HEK293 (cell line): Measurements from ENCODE around the gene PTCSC3.

Source experiments
- CTCF ChIA-PET: fragments of 350-600 bp; formaldehyde crosslinking; extraction: SDS; loops from one replicate; lab custom pipeline; 2021; ENCODE audit warnings: antibody characterized with exemption; lab: Yijun Ruan, JAX
- POLR2A ChIA-PET: fragments of 300-600 bp; formaldehyde crosslinking; extraction: SDS; loops from one replicate; lab custom pipeline; 2020; ENCODE audit warnings: antibody characterized with exemption, inconsistent platforms; lab: Yijun Ruan, JAX
- H3K27ac ChIP-seq: fragments of 200-500 bp; sonication (Bioruptor generic); 2 replicates; pipeline ENCODE4 v1.5.1; 2014; ENCODE audit warnings: low read depth, low read length, control low read depth, inconsistent platforms; ENCODE audit errors: extremely low read depth
- H3K36me3 ChIP-seq, 2 experiments: fragments of 200-500 bp in 1 of 2; sonication (Bioruptor generic) in 1 of 2; 1 replicate in 1 of 2; 2 replicates in 1 of 2; pipeline ENCODE4 v1.5.1; 2014 to 2017; ENCODE audit warnings: inconsistent platforms in 2 of 2, low read length in 2 of 2; ENCODE audit not compliant: control insufficient read depth in 2 of 2, insufficient read depth in 1 of 2
- H3K4me1 ChIP-seq: fragments of 200-500 bp; sonication (Bioruptor generic); 2 replicates; pipeline ENCODE4 v1.5.1; 2014; ENCODE audit warnings: mild to moderate bottlenecking, low read length, inconsistent platforms; ENCODE audit not compliant: control insufficient read depth, insufficient read depth
- H3K4me3 ChIP-seq: 2 replicates; pipeline ENCODE4 v1.5.1; 2011; ENCODE audit warnings: low read depth, mild to moderate bottlenecking, control low read depth, low read length, moderate library complexity
- H3K9me3 ChIP-seq: fragments of 200-500 bp; sonication (Bioruptor generic); 2 replicates; pipeline ENCODE4 v1.5.1; 2014; ENCODE audit warnings: low read depth, low read length, inconsistent platforms; ENCODE audit not compliant: control insufficient read depth, insufficient read depth
- BCL11A ChIP-seq: fragments of 450-650 bp; formaldehyde crosslinking; IDR thresholded peaks from 2 replicates; pipeline ENCODE4 v1.5.1; 2016; ENCODE audit warnings: low read depth, missing biosample characterization, missing genetic modification characterization
- EGR2 ChIP-seq: fragments of 450-650 bp; formaldehyde crosslinking; IDR thresholded peaks from 2 replicates; pipeline ENCODE4 v1.5.1; 2016; ENCODE audit warnings: low read depth, missing biosample characterization, missing genetic modification characterization
- INSM2 ChIP-seq: fragments of 450-650 bp; formaldehyde crosslinking; IDR thresholded peaks from 2 replicates; pipeline ENCODE4 v1.5.1; 2016; ENCODE audit warnings: missing biosample characterization, missing genetic modification characterization
- SP7 ChIP-seq: fragments of 450-650 bp; formaldehyde crosslinking; IDR thresholded peaks from 2 replicates; pipeline ENCODE4 v1.5.1; 2016; ENCODE audit warnings: missing biosample characterization, missing genetic modification characterization
- ZBTB48 ChIP-seq: fragments of 450-650 bp; formaldehyde crosslinking; IDR thresholded peaks from 2 replicates; pipeline ENCODE4 v1.5.1; 2016; ENCODE audit warnings: missing biosample characterization, missing genetic modification characterization
- ZFHX2 ChIP-seq: fragments of 450-650 bp; formaldehyde crosslinking; conservative IDR thresholded peaks from 2 replicates; pipeline ENCODE4 v1.5.1; 2016; ENCODE audit warnings: missing biosample characterization, missing genetic modification characterization
- ZNF114 ChIP-seq: fragments of 450-650 bp; formaldehyde crosslinking; IDR thresholded peaks from 2 replicates; pipeline ENCODE4 v1.5.0; 2017; ENCODE audit warnings: missing biosample characterization, missing genetic modification characterization
- ZNF146 ChIP-seq: fragments of 450-650 bp; formaldehyde crosslinking; IDR thresholded peaks from 2 replicates; pipeline ENCODE4 v1.5.1; 2016; ENCODE audit warnings: missing biosample characterization, missing genetic modification characterization
- ZNF157 ChIP-seq: fragments of 450-650 bp; formaldehyde crosslinking; IDR thresholded peaks from 2 replicates; pipeline ENCODE4 v1.5.1; 2016; ENCODE audit warnings: missing biosample characterization, missing genetic modification characterization
- ZNF239 ChIP-seq: fragments of 450-650 bp; formaldehyde crosslinking; IDR thresholded peaks from 2 replicates; pipeline ENCODE4 v1.5.1; 2016; ENCODE audit warnings: missing biosample characterization, missing genetic modification characterization
- ZNF248 ChIP-seq: fragments of 450-650 bp; formaldehyde crosslinking; IDR thresholded peaks from 2 replicates; pipeline ENCODE4 v1.5.1; 2017; ENCODE audit warnings: missing biosample characterization, missing genetic modification characterization
- ZNF266 ChIP-seq: fragments of 450-650 bp; formaldehyde crosslinking; IDR thresholded peaks from 2 replicates; pipeline ENCODE4 v1.5.1; 2016; ENCODE audit warnings: missing biosample characterization, missing genetic modification characterization, low read depth
- ZNF274 ChIP-seq, 2 experiments: fragments of 200-500 bp in 1 of 2; fragments of 450-650 bp in 1 of 2; sonication (Bioruptor generic) in 1 of 2; formaldehyde crosslinking in 1 of 2; IDR thresholded peaks; 2 replicates each; pipeline versions ENCODE4 v1.5.1 to v1.6.1; 2014 to 2016; ENCODE audit warnings: borderline replicate concordance in 1 of 2, inconsistent platforms in 1 of 2, low read length in 1 of 2, missing biosample characterization in 1 of 2, missing genetic modification characterization in 1 of 2
- ZNF341 ChIP-seq: fragments of 450-650 bp; formaldehyde crosslinking; IDR thresholded peaks from 2 replicates; pipeline ENCODE4; 2016; ENCODE audit warnings: low read depth, missing biosample characterization, missing genetic modification characterization
- ZNF394 ChIP-seq: fragments of 450-650 bp; formaldehyde crosslinking; IDR thresholded peaks from 2 replicates; pipeline ENCODE4 v1.5.1; 2016; ENCODE audit warnings: missing biosample characterization, missing genetic modification characterization, mild to moderate bottlenecking, moderate library complexity, borderline replicate concordance
- ZNF558 ChIP-seq: fragments of 450-650 bp; formaldehyde crosslinking; IDR thresholded peaks from 2 replicates; pipeline ENCODE4 v1.5.1; 2016; ENCODE audit warnings: missing biosample characterization, missing genetic modification characterization
- ZNF660 ChIP-seq: fragments of 450-650 bp; IDR thresholded peaks from 2 replicates; pipeline ENCODE4 v1.5.1; 2018; ENCODE audit warnings: missing biosample characterization, mild to moderate bottlenecking, missing genetic modification characterization
- ZNF785 ChIP-seq: fragments of 450-650 bp; formaldehyde crosslinking; IDR thresholded peaks from 2 replicates; pipeline ENCODE4 v1.5.1; 2016; ENCODE audit warnings: missing biosample characterization, missing genetic modification characterization
- ZSCAN18 ChIP-seq: fragments of 450-650 bp; formaldehyde crosslinking; IDR thresholded peaks from 2 replicates; pipeline ENCODE4 v1.5.1; 2016; ENCODE audit warnings: missing biosample characterization, missing genetic modification characterization
- TF ChIP-seq, protein P1 (sequence below): fragments of 450-650 bp; formaldehyde crosslinking; IDR thresholded peaks from 2 replicates; pipeline ENCODE4 v1.5.1; 2016; ENCODE audit warnings: missing biosample characterization, missing genetic modification characterization
- TF ChIP-seq, protein P2 (sequence below): fragments of 450-650 bp; formaldehyde crosslinking; IDR thresholded peaks from 2 replicates; pipeline ENCODE4 v1.5.1; 2016; ENCODE audit warnings: missing biosample characterization, missing genetic modification characterization

PTCSC3 gene

DNA sequence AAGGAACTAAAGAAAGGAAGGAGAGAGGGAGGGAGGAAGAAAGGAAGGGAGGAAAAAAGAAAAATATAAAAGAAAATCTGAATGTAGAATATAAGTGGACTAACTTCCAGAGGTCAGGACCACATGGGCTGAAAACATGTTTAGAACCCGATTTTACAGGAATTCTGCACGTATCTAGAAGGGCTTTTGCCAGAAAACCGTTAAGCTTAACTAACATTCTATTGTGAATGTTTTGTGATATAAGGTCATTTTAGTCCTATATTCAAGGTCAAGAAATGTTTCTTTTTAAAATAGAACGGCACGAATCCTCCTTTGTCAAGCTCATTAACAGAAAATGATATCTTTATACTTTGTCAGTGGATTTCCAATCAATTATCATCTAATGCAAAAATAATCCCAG is 13.1 kb downstream of the PTCSC3 start (continued):
- TF ChIP-seq ZNF785 (tag by site-specific recombination): no peak
- no peak for TF ChIP-seq ZNF341 (tag by site-specific recombination)
- TF ChIP-seq ZNF146 (tag by site-specific recombination): no peak
- no peak for TF ChIP-seq ZNF394
- no peak for TF ChIP-seq BCL11A (tag by site-specific recombination)
- TF ChIP-seq, all 188 proteins: peak for 0

GRCh38 chr14:36162267-36162666 is 14.3 kb downstream of the PTCSC3 start:
- ChIA-PET CTCF (no interaction called here), POLR2A (no interaction called here)
- H3K27ac ChIP-seq: no peak overlapping the region

DNA sequence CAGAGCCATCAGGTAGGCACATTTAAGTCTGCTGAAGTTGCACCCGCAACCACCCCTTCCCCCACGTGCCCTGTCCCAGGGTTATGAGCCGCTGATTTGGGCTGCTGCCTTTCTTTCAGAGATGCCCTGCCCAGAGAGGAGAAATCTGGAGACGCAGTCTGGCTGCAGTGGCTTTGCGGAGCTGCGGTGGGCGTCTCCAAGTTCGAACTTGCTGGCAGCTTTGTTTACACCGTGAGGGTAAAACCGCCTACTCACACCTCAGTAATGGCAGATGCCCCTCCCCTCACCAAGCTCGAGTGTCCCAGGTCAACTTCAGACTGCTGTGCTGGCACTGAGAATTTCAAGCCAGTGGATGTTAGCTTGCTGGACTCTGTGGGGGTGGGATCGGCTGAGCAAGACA is 14.7 kb downstream of the PTCSC3 start:
- Histone ChIP-seq H3K27ac (no peak overlapping the region), H3K4me1 (no peaks in the 10 kb centered on the region), H3K9me3 (no peaks in the 10 kb centered on the region), H3K36me3 (no peaks in the 10 kb centered on the region), H3K4me3 (no peak overlapping the region)
- TF ChIP-seq ZFHX2 (peak; percentile 68), ZSCAN18 (tag by site-specific recombination) (no peak), EGR2 (tag by site-specific recombination) (peak; percentile 63), ZNF239 (tag by site-specific recombination) (no peak)
- TF ChIP-seq, protein P1, sequence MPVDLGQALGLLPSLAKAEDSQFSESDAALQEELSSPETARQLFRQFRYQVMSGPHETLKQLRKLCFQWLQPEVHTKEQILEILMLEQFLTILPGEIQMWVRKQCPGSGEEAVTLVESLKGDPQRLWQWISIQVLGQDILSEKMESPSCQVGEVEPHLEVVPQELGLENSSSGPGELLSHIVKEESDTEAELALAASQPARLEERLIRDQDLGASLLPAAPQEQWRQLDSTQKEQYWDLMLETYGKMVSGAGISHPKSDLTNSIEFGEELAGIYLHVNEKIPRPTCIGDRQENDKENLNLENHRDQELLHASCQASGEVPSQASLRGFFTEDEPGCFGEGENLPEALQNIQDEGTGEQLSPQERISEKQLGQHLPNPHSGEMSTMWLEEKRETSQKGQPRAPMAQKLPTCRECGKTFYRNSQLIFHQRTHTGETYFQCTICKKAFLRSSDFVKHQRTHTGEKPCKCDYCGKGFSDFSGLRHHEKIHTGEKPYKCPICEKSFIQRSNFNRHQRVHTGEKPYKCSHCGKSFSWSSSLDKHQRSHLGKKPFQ (tag by site-specific recombination): 0 out of 2 replicates have a peak, but pooled peaks have one; percentile 25
- TF ChIP-seq, protein P2, sequence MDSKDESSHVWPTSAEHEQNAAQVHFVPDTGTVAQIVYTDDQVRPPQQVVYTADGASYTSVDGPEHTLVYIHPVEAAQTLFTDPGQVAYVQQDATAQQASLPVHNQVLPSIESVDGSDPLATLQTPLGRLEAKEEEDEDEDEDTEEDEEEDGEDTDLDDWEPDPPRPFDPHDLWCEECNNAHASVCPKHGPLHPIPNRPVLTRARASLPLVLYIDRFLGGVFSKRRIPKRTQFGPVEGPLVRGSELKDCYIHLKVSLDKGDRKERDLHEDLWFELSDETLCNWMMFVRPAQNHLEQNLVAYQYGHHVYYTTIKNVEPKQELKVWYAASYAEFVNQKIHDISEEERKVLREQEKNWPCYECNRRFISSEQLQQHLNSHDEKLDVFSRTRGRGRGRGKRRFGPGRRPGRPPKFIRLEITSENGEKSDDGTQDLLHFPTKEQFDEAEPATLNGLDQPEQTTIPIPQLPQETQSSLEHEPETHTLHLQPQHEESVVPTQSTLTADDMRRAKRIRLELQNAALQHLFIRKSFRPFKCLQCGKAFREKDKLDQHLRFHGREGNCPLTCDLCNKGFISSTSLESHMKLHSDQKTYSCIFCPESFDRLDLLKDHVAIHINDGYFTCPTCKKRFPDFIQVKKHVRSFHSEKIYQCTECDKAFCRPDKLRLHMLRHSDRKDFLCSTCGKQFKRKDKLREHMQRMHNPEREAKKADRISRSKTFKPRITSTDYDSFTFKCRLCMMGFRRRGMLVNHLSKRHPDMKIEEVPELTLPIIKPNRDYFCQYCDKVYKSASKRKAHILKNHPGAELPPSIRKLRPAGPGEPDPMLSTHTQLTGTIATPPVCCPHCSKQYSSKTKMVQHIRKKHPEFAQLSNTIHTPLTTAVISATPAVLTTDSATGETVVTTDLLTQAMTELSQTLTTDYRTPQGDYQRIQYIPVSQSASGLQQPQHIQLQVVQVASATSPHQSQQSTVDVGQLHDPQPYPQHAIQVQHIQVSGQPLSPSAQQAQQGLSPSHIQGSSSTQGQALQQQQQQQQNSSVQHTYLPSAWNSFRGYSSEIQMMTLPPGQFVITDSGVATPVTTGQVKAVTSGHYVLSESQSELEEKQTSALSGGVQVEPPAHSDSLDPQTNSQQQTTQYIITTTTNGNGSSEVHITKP (tag by site-specific recombination): peak; percentile 16; the same call in 1 of the 2 replicates
- ChIA-PET CTCF (no interaction called here), POLR2A (no interaction called here)

More at GRCh38 chr14:36162267-36162666, 14.3 kb downstream of the PTCSC3 start:
- Histone ChIP-seq H3K36me3 (no peaks in the 10 kb centered on the region), H3K9me3 (no peaks in the 10 kb centered on the region), H3K4me1 (no peaks in the 10 kb centered on the region), H3K4me3 (no peak overlapping the region)
- TF ChIP-seq SP7 (tag by site-specific recombination): no peak
- no peak for TF ChIP-seq ZNF248
- no peak for TF ChIP-seq ZNF114 (tag by site-specific recombination)
- no peak for TF ChIP-seq ZNF274 (IDR thresholded peaks at IDR 0.05; ENCODE audit: low read length)
- no peak for TF ChIP-seq ZNF274 (tag by site-specific recombination; IDR thresholded peaks at IDR 0.05; ENCODE audit: borderline replicate concordance)
- TF ChIP-seq ZBTB48 (tag by site-specific recombination): no peak
- no peak for TF ChIP-seq ZNF660 (tag by site-specific recombination)
- TF ChIP-seq ZNF558 (tag by site-specific recombination): no peak
- TF ChIP-seq ZNF266 (tag by site-specific recombination): no peak
- TF ChIP-seq INSM2 (tag by site-specific recombination): no peak
- no peak for TF ChIP-seq ZNF157
